Upper lobe of left lung (tissue), 6 donors: Measurements from ENCODE around the gene ERGIC1. TPM values are rescaled to one million over a fixed set of nuclear protein-coding genes. Genes with fewer than 3 reads are reported as not detected.

Source experiments
- ATAC-seq, 2 donors: fragments of 200-7000 bp; cut with Tn5 transposase; one replicate each; pipeline ENCODE4 v1.9.1; 2022; ENCODE audit warnings: mild to moderate bottlenecking in 2 of 2, moderate library complexity in 2 of 2; ENCODE audit not compliant: low FRiP score in 2 of 2
- DNase-seq, 2 donors: peaks; one replicate each; pipeline ENCODE4 v3.0.0-alpha.2; 2019 to 2020
- H3K27ac ChIP-seq, 4 donors: fragments of 200-600 bp; sonication (generic); one replicate each; pipeline ENCODE4 v1.5.1; 2016 to 2019
- H3K27me3 ChIP-seq, 4 donors: fragments of 200-600 bp; sonication (generic); one replicate each; pipeline ENCODE4 v1.5.1; 2017 to 2019
- H3K36me3 ChIP-seq, 4 donors: fragments of 200-600 bp; sonication (generic); one replicate each; pipeline ENCODE4 v1.5.1; 2016 to 2019
- H3K4me1 ChIP-seq, 4 donors: fragments of 200-600 bp; sonication (generic); one replicate each; pipeline ENCODE4 v1.5.1; 2018 to 2019
- H3K4me3 ChIP-seq, 4 donors: fragments of 200-600 bp; sonication (generic); one replicate each; pipeline ENCODE4 v1.5.1; 2017 to 2019; ENCODE audit warnings: mild to moderate bottlenecking in 2 of 4, moderate library complexity in 1 of 4
- H3K9me3 ChIP-seq, 4 donors: fragments of 200-600 bp; sonication (generic); one replicate each; pipeline ENCODE4 v1.5.1; 2018 to 2019
- CTCF ChIP-seq, 6 experiments: fragments of 450-650 bp in 4 of 6; fragments of 200-600 bp in 2 of 6; sonication (generic) in 2 of 6; IDR thresholded peaks; one replicate each; pipeline ENCODE4 v1.5.1; 2016 to 2019; ENCODE audit warnings: antibody characterized with exemption in 6 of 6
- EP300 ChIP-seq, 4 donors: sonication (generic); formaldehyde crosslinking; IDR thresholded peaks; one replicate each; pipeline ENCODE4 v1.5.1; 2017; ENCODE audit warnings: antibody characterized with exemption in 4 of 4, control low read depth in 2 of 4
- POLR2A ChIP-seq, 4 donors: fragments of 450-650 bp; IDR thresholded peaks; one replicate each; pipeline ENCODE4 v1.5.1; 2016 to 2017; ENCODE audit warnings: antibody characterized with exemption in 4 of 4, mild to moderate bottlenecking in 2 of 4
- POLR2AphosphoS5 ChIP-seq, 2 donors: sonication (generic); formaldehyde crosslinking; IDR thresholded peaks; one replicate each; pipeline ENCODE4 v1.5.1; 2017; ENCODE audit warnings: antibody characterized with exemption in 2 of 2
- whole genome bisulfite sequencing, 2 donors: methylation state at CpG; one replicate each; pipeline ENCODE4 v1.1.5; 2017 to 2018; 5-methylcytosine and 5-hydroxymethylcytosine counted together
- total RNA-seq, 6 donors: library from RNA; depleted of rRNA in 4 of 6; stranded (reverse); fragments of >200 nt in 4 of 6; gene quantifications; one replicate each; pipeline versions ENCODE4 v1.1.0 to v1.2.1, GENCODE V29; 2016 to 2021
- donor health status: DM: no; HTN: no; CAD: no; lungs with moderate emphysema.
- donor health status: DM: no; HTN: yes; CAD: no; lungs with severe emphysema.

The ERGIC1 gene
- total RNA-seq, 6 donors from 2014 or later: 158 to 225 (median 173) TPM

- Histone ChIP-seq H3K4me3 (no peak overlapping the region), H3K9me3 (peaks cover 0 to 3% (median under 1%) of the 10 kb centered on the region in 4 donors), H3K27ac (peak overlapping the region in 1 of 4 donors; percentile 32), H3K27me3 (no peaks in the 10 kb centered on the region), H3K36me3 (no peaks in the 10 kb centered on the region), H3K4me1 (peaks cover 0 to 12% (median 11%) of the 10 kb centered on the region in 4 donors)
- DNase-seq (peak in 1 of 2 donors; percentile 69), ATAC-seq (peak; percentile 54 to 65)
- TF ChIP-seq EP300 (IDR thresholded peaks at IDR 0.05): no peak
- no peak for TF ChIP-seq POLR2A (IDR thresholded peaks at IDR 0.05)
- TF ChIP-seq CTCF (IDR thresholded peaks at IDR 0.05): no peak
- TF ChIP-seq POLR2AphosphoS5 (IDR thresholded peaks at IDR 0.05): peak in 1 of 2 donors; percentile 42
- 43 to 60% methylated on average over 16 of the region's 16 CpGs for WGBS, 2 donors
These were observed 13.8 kb upstream of the ERGIC1 start for GRCh38 chr5:172820046-172820767.

- no peaks in the 10 kb centered on the region for H3K27me3 ChIP-seq
- WGBS, 2 donors: 75 to 86% methylated on average over 5 to 6 of the region's 6 CpGs
- no peak for ATAC-seq
- no peak for DNase-seq
- H3K9me3 ChIP-seq: peaks cover 0 to 12% (median 9%) of the 10 kb centered on the region in 4 donors
- no peaks in the 10 kb centered on the region for H3K36me3 ChIP-seq
- H3K27ac ChIP-seq: no peak overlapping the region
- peaks cover 0 to 12% (median 11%) of the 10 kb centered on the region in 4 donors for H3K4me1 ChIP-seq
- no peak for TF ChIP-seq EP300 (IDR thresholded peaks at IDR 0.05)
- TF ChIP-seq POLR2AphosphoS5 (IDR thresholded peaks at IDR 0.05): no peak
- TF ChIP-seq POLR2A (IDR thresholded peaks at IDR 0.05): no peak
- no peak for TF ChIP-seq CTCF (IDR thresholded peaks at IDR 0.05)
- H3K4me3 ChIP-seq: no peak overlapping the region
These were observed 12.6 kb upstream of the ERGIC1 start for GRCh38 chr5:172821340-172821985.

- Histone ChIP-seq H3K4me1 (peaks cover 0 to 12% (median 9%) of the 10 kb centered on the region in 4 donors), H3K36me3 (no peaks in the 10 kb centered on the region), H3K4me3 (no peak overlapping the region), H3K27ac (no peak overlapping the region), H3K9me3 (peaks cover 0 to 12% (median 9%) of the 10 kb centered on the region in 4 donors), H3K27me3 (no peaks in the 10 kb centered on the region)
- DNase-seq (no peak), ATAC-seq (no peak)
- TF ChIP-seq EP300 (IDR thresholded peaks at IDR 0.05): no peak
- no peak for TF ChIP-seq POLR2AphosphoS5 (IDR thresholded peaks at IDR 0.05)
- no peak for TF ChIP-seq CTCF (IDR thresholded peaks at IDR 0.05)
- no peak for TF ChIP-seq POLR2A (IDR thresholded peaks at IDR 0.05)
- 68 to 87% methylated on average over 6 of the region's 6 CpGs for WGBS, 2 donors
These were observed 10.2 kb upstream of the ERGIC1 start for GRCh38 chr5:172823840-172824362.

GRCh38 chr5:172825610-172826204 is 8.3 kb upstream of the ERGIC1 start:
- H3K27me3 ChIP-seq: no peaks in the 10 kb centered on the region
- DNase-seq (no peak), ATAC-seq (no peak)
- H3K4me1 ChIP-seq: no peaks in the 10 kb centered on the region
- no peak overlapping the region for H3K27ac ChIP-seq
- no peak overlapping the region for H3K4me3 ChIP-seq
- peaks cover 0 to 12% (median 9%) of the 10 kb centered on the region in 4 donors for H3K9me3 ChIP-seq
- no peaks in the 10 kb centered on the region for H3K36me3 ChIP-seq
- 51 to 74% methylated on average over 2 of the region's 2 CpGs for WGBS, 2 donors
- TF ChIP-seq CTCF (IDR thresholded peaks at IDR 0.05) (no peak), EP300 (IDR thresholded peaks at IDR 0.05) (no peak), POLR2A (IDR thresholded peaks at IDR 0.05) (no peak), POLR2AphosphoS5 (IDR thresholded peaks at IDR 0.05) (no peak)
